ENCODE results near the gene OVOL1. TPM values are rescaled to one million over a fixed set of nuclear protein-coding genes. Genes with fewer than 3 reads are reported as not detected.
A peak's percentile ranks its signal among the peaks of the same experiment; 100 is the strongest.
"Not testable (repeated sequence)": the region's sequence is repeated elsewhere in the genome, so short reads cannot be mapped to it uniquely, and the experiment has no call there.

The OVOL1 gene
- total and polyA plus RNA-seq, 2 experiments from 2014 or later = 1.5 to 3.3 TPM

DNA sequence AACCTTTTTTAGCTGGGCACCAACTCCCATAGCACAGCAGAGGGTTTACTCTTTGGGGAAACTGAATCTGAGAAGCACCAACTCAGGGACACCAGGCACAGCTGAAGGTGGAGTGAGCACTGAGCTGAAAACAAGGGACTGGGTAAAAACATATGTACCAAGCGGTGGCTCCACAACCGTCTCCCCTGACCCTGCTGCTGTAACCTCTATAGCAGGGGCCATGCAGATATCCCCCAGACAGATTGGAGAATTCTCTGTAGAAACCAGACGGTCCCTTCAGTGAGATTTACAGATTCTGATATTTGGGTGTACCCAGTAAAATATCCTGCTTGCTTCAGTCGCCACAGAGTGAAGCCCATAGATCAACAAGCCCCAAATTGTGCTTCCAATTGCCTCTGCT, 42.6 kb downstream of the OVOL1 start:
- Mint-ChIP-seq H3K9me3 (no peaks in the 10 kb centered on the region), H3K27ac (no peak overlapping the region), H3K4me3 (no peak overlapping the region; the same call in 2 of the 3 replicates), H3K27me3 (ENCODE audit: insufficient read depth, low read depth, poor library complexity) (peaks cover 26% of the 10 kb centered on the region), H3K36me3 (ENCODE audit: low read depth) (no peaks in the 10 kb centered on the region), H3K4me1 (peaks cover 11% of the 10 kb centered on the region)
- Histone ChIP-seq H3K4me3 (no peak overlapping the region), H3K4me1 (ENCODE audit: insufficient read depth) (peaks cover 5% of the 10 kb centered on the region; the same call in 1 of the 2 replicates), H3K9me2 (ENCODE audit: insufficient read depth) (peaks cover 6% of the 10 kb centered on the region; the same call in 1 of the 2 replicates), H3F3A (replicated peaks; ENCODE audit: low read depth) (0 out of 2 replicates have a peak, but pooled peaks cover 3% of the 10 kb centered on the region), H3K27me3 (ENCODE audit: insufficient read depth) (peaks cover 10% of the 10 kb centered on the region), H4K20me1 (replicated peaks; ENCODE audit: insufficient read depth) (no peaks in the 10 kb centered on the region; the same call in 1 of the 2 replicates), H3K36me3 (ENCODE audit: insufficient read depth) (no peaks in the 10 kb centered on the region), H3K4me2 (no peak overlapping the region), H3K27ac (ENCODE audit: low read depth) (no peak overlapping the region), H2AFZ (no peak overlapping the region), H3K79me2 (replicated peaks; ENCODE audit: insufficient read depth) (0 out of 2 replicates have a peak, but pooled peaks cover 3% of the 10 kb centered on the region)
- TF ChIP-seq, protein P1, sequence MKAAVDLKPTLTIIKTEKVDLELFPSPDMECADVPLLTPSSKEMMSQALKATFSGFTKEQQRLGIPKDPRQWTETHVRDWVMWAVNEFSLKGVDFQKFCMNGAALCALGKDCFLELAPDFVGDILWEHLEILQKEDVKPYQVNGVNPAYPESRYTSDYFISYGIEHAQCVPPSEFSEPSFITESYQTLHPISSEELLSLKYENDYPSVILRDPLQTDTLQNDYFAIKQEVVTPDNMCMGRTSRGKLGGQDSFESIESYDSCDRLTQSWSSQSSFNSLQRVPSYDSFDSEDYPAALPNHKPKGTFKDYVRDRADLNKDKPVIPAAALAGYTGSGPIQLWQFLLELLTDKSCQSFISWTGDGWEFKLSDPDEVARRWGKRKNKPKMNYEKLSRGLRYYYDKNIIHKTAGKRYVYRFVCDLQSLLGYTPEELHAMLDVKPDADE (IDR thresholded peaks at IDR 0.05) = no peak
- TF ChIP-seq JUNB (IDR thresholded peaks at IDR 0.05; ENCODE audit: unreplicated experiment) = peak; percentile 69
- no peak for TF ChIP-seq ZNF331 (CRISPR knock-in tag; IDR thresholded peaks at IDR 0.05; ENCODE audit: low read depth)
- DNase-seq (ENCODE audit: low spot score) = no peak
- ATAC-seq = no peak

DNA sequence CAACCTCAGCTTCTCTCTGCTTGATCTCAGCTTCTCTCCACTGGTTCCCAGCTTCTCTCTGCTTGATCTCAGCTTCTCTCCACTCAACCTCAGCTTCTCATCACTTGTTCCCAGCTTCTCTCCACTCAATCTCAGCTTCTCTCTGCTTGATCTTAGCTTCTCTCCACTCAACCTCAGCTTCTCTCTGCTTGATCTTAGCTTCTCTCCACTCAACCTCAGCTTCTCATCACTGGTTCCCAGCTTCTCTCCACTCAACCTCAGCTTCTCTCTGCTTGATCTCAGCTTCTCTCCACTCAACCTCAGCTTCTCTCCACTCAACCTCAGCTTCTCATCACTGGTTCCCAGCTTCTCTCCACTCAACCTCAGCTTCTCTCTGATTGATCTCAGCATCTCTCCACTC, 45.4 kb downstream of the OVOL1 start:
- not testable (repeated sequence) for H3K79me2 ChIP-seq (replicated peaks; ENCODE audit: insufficient read depth); H2AFZ ChIP-seq; H3K27ac ChIP-seq (ENCODE audit: low read depth); H3K36me3 Mint-ChIP-seq (ENCODE audit: low read depth); H3K9me3 Mint-ChIP-seq; H3K4me2 ChIP-seq; H4K20me1 ChIP-seq (replicated peaks; ENCODE audit: insufficient read depth); H3K4me3 ChIP-seq; H3K9me2 ChIP-seq (ENCODE audit: insufficient read depth); H3K27ac Mint-ChIP-seq; H3K36me3 ChIP-seq (ENCODE audit: insufficient read depth); ATAC-seq; H3K4me1 ChIP-seq (ENCODE audit: insufficient read depth); DNase-seq (ENCODE audit: low spot score); H3F3A ChIP-seq (replicated peaks; ENCODE audit: low read depth)
- peaks cover 10% of the 10 kb centered on the region for H3K27me3 ChIP-seq (ENCODE audit: insufficient read depth)
- Mint-ChIP-seq H3K4me3 (peak overlapping the region; percentile 44), H3K4me1 (peaks cover 11% of the 10 kb centered on the region), H3K27me3 (ENCODE audit: insufficient read depth, low read depth, poor library complexity) (peaks cover 23% of the 10 kb centered on the region)

DNA sequence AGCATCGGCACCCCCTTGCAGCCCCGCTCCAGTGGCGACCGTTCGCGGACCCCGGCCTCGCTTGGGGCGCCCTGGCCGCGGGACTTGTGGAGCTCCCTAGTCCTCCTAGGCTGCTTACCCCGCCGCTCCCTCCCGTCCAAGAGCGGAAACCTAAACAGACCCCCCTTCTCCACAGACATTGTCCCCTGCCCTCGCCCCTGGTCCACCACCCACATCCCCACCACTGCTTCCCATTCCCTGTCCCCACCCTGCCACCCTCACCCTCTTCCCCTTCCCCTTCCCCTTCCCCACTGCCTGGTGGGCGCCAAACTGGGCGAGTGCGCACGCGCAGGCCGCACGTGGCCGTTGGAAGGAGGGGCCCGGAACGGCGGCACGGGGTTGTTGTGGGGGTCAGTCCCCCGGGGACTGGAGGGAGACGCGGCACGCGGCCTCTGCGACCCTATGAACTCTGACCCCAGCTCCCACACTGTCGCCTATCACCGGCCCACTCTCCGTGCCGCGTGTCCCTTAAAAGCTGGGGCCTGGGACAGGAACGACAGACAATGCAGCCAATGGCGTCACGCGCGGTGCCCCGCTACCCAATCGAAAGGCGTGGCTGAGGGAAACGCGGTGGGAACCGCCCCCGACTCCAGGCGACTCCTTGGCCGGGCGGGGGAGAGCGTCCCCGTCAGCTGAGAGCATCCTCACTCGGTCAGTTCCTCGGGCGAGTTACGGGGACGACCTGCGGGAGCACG, 46.6 kb downstream of the OVOL1 start, which contains the start of gene SNX32:
TSS of gene SNX32 (plus strand) at position 667 of the 734 bp plus-strand sequence. CDS start 103 bp downstream, outside the sequence.
- no peaks in the 10 kb centered on the region for H4K20me1 ChIP-seq (replicated peaks; ENCODE audit: insufficient read depth)
- peaks cover 11% of the 10 kb centered on the region for H3K4me1 Mint-ChIP-seq
- H3K36me3 Mint-ChIP-seq (ENCODE audit: low read depth) = no peaks in the 10 kb centered on the region
- peaks cover 10% of the 10 kb centered on the region for H3K27me3 ChIP-seq (ENCODE audit: insufficient read depth)
- no peak within 1 kb of the TSS for H3K27ac ChIP-seq (ENCODE audit: low read depth)
- H3K9me2 ChIP-seq (ENCODE audit: insufficient read depth) = peaks cover 6% of the 10 kb centered on the region; the same call in 1 of the 2 replicates
- H3K4me2 ChIP-seq = peak within 1 kb of the TSS; percentile 96
- H3K36me3 ChIP-seq (ENCODE audit: insufficient read depth) = no peaks in the 10 kb centered on the region
- H3K4me3 Mint-ChIP-seq = no peak within 1 kb of the TSS; the same call in 2 of the 3 replicates
- peaks cover 5% of the 10 kb centered on the region; the same call in 1 of the 2 replicates for H3K4me1 ChIP-seq (ENCODE audit: insufficient read depth)
- H3F3A ChIP-seq (replicated peaks; ENCODE audit: low read depth) = 0 out of 2 replicates have a peak, but pooled peaks cover 3% of the 10 kb centered on the region
- DNase-seq (ENCODE audit: low spot score) (peak; percentile 98), ATAC-seq (peak; percentile 97)
- H3K9me3 Mint-ChIP-seq = no peaks in the 10 kb centered on the region
- H2AFZ ChIP-seq = peak within 1 kb of the TSS; percentile 97
- H3K27ac Mint-ChIP-seq = no peak within 1 kb of the TSS
- H3K27me3 Mint-ChIP-seq (ENCODE audit: insufficient read depth, low read depth, poor library complexity) = peaks cover 23% of the 10 kb centered on the region
- 0 out of 2 replicates have a peak, but pooled peaks cover 4% of the 10 kb centered on the region for H3K79me2 ChIP-seq (replicated peaks; ENCODE audit: insufficient read depth)
- peak within 1 kb of the TSS; percentile 76 for H3K4me3 ChIP-seq
- peak; percentile 79 for TF ChIP-seq POLR2AphosphoS5 (IDR thresholded peaks at IDR 0.05; ENCODE audit: low read depth)
- peak; percentile 83 for TF ChIP-seq CREB1 (CRISPR knock-in tag; IDR thresholded peaks at IDR 0.05; ENCODE audit: low read depth)
- no peak for TF ChIP-seq STAT1 (IDR thresholded peaks at IDR 0.05; ENCODE audit: unreplicated experiment)

Data from GM23338 (cell line).